Measurements from ENCODE around the gene PCDH10. TPM values are rescaled to one million over a fixed set of nuclear protein-coding genes. Genes with fewer than 3 reads are reported as not detected.

Gene PCDH10
- total and polyA plus RNA-seq, 10 of the 15 experiments (the other 5 are each of a cell fraction or from before 2014, with no cell fraction given) = under 0.01 to 0.38 (median 0.02) TPM; not detected in 6

DNA sequence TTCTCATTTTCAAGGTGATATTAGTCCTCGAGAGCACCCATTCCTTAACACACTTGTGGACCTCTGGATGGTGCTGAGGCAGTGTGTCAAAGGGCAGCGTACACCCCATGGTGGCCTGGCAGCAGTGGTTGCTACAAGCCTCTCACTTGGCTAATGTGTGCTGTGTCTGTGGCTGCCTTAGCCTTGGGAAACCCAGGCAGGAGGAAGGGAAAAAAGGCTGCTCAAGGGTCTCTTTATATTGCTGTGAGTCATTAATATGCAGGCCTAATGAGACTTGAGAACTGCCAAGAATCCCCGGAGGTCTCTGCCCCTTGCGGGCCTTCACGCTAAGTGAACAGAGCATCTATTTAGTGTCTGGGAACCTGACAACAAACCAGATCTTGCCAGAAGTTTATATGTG lies 7.0 kb downstream of the PCDH10 start:
- H3K4me2 ChIP-seq (ENCODE audit: control insufficient read depth, insufficient read depth) = no peak overlapping the region
- no peaks in the 10 kb centered on the region for H4K20me1 ChIP-seq (ENCODE audit: control insufficient read depth, insufficient read depth)
- no TSS peak for BruUV-seq (replicated peaks)
- ChIA-PET SMC1A (ENCODE audit: uncharacterized antibody, unreplicated experiment) (interaction anchor here (1.3 kb wide), 1 partner anchor 18 kb away, joined by 5 read pairs; no protein-coding TSS in a partner anchor), RAD21 (ENCODE audit: unreplicated experiment) (no interaction called here), POLR2A (no interaction called here), CTCF (interaction anchor here (2.2 kb wide), 1 partner anchor 9 kb away, joined by 9 read pairs; no protein-coding TSS in a partner anchor)
- no peak overlapping the region for H3K4me3 ChIP-seq
- ATAC-seq (peak; percentile 37; the same call in 1 of the 3 replicates), DNase-seq (ENCODE audit: low read depth, low spot score) (no peak), FAIRE-seq (no peak)
- no peak overlapping the region for H3K9ac ChIP-seq (ENCODE audit: control insufficient read depth, insufficient read depth, low read length)
- no peaks in the 10 kb centered on the region for H3K79me2 ChIP-seq (ENCODE audit: control insufficient read depth, insufficient read depth, low read length)
- no peak overlapping the region for H2AFZ ChIP-seq (ENCODE audit: control insufficient read depth, low read depth, low read length)
- H3K27me3 ChIP-seq (replicated peaks in 1 of 2; ENCODE audit: control insufficient read depth in 2 of 2, insufficient read depth in 2 of 2, low read length in 1 of 2) = peaks cover 4 to 7% of the 10 kb centered on the region in 2 experiments; a peak in 3 of 4 replicates
- in situ Hi-C loops (cut with MboI) = no loop called here
- 42% methylated on average over 5 of the region's 5 CpGs for WGBS (ENCODE audit: insufficient coverage, insufficient replicate concordance, low lambda C conversion rate, missing lambda C conversion rate)
- H3K27ac ChIP-seq (ENCODE audit: control insufficient read depth, insufficient read depth) = no peak overlapping the region
- H3K4me1 ChIP-seq (ENCODE audit: control insufficient read depth, insufficient read depth, low read length) = no peaks in the 10 kb centered on the region
- intact Hi-C loops (cut with micrococcal nuclease; ENCODE audit: unreplicated experiment) = no loop called here
- H3K9me3 ChIP-seq (replicated peaks; ENCODE audit: control insufficient read depth, insufficient read depth, low read length) = no peaks in the 10 kb centered on the region; the same call in 2 of the 3 replicates
- no peaks in the 10 kb centered on the region for H3K36me3 ChIP-seq (ENCODE audit: control insufficient read depth in 2 of 2, insufficient read depth in 2 of 2, low read length in 1 of 2)
- no peak for TF ChIP-seq ELK1 (IDR thresholded peaks at IDR 0.05; ENCODE audit: low read depth, low read length)
- TF ChIP-seq RFX5 (IDR thresholded peaks at IDR 0.05; ENCODE audit: low read depth, low read length) = no peak
- no peak for TF ChIP-seq ZBED1 (IDR thresholded peaks at IDR 0.05; ENCODE audit: borderline replicate concordance)
- TF ChIP-seq HDAC2 (IDR thresholded peaks at IDR 0.05) = no peak
- TF ChIP-seq CREM (IDR thresholded peaks at IDR 0.05; ENCODE audit: low read depth) = no peak
- TF ChIP-seq, protein P1, sequence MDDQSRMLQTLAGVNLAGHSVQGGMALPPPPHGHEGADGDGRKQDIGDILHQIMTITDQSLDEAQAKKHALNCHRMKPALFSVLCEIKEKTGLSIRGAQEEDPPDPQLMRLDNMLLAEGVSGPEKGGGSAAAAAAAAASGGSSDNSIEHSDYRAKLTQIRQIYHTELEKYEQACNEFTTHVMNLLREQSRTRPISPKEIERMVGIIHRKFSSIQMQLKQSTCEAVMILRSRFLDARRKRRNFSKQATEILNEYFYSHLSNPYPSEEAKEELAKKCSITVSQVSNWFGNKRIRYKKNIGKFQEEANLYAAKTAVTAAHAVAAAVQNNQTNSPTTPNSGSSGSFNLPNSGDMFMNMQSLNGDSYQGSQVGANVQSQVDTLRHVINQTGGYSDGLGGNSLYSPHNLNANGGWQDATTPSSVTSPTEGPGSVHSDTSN (IDR thresholded peaks at IDR 0.05; ENCODE audit: insufficient replicate concordance, low read depth, low read length) = no peak
- TF ChIP-seq ZBTB40 (IDR thresholded peaks at IDR 0.05; ENCODE audit: borderline replicate concordance) = no peak
- TF ChIP-seq STAT1 (conservative IDR thresholded peaks at IDR 0.05) = no peak
- TF ChIP-seq PRDM15 (CRISPR knock-in tag; IDR thresholded peaks at IDR 0.05) = no peak
- TF ChIP-seq IRF3 (IDR thresholded peaks at IDR 0.05) = no peak
- TF ChIP-seq, protein P2, sequence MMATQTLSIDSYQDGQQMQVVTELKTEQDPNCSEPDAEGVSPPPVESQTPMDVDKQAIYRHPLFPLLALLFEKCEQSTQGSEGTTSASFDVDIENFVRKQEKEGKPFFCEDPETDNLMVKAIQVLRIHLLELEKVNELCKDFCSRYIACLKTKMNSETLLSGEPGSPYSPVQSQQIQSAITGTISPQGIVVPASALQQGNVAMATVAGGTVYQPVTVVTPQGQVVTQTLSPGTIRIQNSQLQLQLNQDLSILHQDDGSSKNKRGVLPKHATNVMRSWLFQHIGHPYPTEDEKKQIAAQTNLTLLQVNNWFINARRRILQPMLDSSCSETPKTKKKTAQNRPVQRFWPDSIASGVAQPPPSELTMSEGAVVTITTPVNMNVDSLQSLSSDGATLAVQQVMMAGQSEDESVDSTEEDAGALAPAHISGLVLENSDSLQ (IDR thresholded peaks at IDR 0.05) = no peak
